ENCODE results near the gene HLA-DMA.

DNA sequence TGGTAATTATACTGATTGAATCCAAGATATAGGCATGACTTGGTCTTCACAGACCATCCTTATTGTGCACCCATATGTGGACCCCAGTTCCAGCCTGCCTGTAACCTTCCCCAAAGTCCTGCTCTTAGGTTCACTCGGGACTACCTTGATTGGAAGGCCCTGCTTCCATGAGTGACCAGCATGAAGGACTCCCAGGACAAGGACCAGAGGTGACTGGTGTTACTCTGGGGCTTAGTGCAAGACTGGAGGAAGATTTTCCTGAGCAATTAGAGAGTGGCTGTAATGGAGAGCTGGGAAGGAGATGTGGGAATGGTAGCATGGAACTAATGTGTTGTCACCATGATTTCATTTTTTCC, 30.6 kb upstream of the HLA-DMA start:
- TF ChIP-seq GATA2 (IDR thresholded peaks at IDR 0.05; ENCODE audit: low read depth, low read length): no peak
- no peak for TF ChIP-seq GATA3 (IDR thresholded peaks at IDR 0.05; ENCODE audit: low read depth, low read length)
